ENCODE data around the gene FEM1B. TPM values are rescaled to one million over a fixed set of nuclear protein-coding genes. Genes with fewer than 3 reads are reported as not detected.

FEM1B gene
- total and polyA plus RNA-seq, 7 donors: 23.5 to 188 (median 69.3) TPM

DNA sequence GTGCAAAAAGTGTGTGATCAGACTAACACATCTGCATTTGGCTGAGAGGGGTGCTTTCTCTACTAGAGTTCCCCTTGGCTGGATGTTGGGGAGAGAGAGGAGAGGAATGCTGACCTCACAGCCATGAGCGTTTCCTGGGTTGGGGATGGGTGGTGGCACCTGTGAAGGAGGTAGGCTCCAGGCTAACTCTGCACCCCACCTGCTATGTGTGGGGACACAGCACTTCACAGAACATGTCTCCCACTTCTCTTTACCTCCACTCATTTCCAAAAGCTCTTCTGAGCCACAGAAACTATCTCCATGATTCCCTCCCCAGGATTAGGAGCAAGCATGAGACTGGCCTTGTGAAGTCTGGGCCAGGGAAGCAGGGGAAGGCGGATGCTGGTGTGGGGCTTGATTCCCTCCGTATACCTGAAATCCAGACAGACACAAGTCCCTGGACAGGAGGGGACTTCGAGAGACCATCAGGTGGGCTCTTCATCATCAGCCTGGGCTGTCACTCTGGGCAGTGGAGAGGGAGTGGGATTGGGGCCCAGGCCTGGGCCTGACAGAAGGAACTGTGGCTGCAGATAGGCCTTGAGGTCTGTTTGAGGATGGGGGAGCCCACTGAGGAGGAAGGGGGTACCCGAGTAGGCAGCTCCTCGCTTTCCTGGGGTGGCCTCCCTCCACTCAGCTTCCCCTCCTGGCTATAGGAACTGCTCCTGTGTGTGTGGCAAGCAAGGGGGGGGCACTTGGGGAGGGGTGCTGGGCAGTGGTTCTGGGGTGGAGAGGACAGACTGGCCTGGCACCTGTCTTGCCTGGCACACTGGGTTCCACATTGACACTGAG lies 40.7 kb downstream of the FEM1B start:
- Histone ChIP-seq H3K4me3 (no peak overlapping the region), H3K27me3 (ENCODE audit: insufficient read depth in 3 of 3, low read length in 2 of 3) (no peaks in the 10 kb centered on the region), H3K27ac (no peak overlapping the region), H3K4me1 (no peaks in the 10 kb centered on the region), H3K36me3 (ENCODE audit: insufficient read depth in 1 of 2, low read depth in 1 of 2) (no peaks in the 10 kb centered on the region), H3K9me3 (no peaks in the 10 kb centered on the region)
- TF ChIP-seq, protein P1, sequence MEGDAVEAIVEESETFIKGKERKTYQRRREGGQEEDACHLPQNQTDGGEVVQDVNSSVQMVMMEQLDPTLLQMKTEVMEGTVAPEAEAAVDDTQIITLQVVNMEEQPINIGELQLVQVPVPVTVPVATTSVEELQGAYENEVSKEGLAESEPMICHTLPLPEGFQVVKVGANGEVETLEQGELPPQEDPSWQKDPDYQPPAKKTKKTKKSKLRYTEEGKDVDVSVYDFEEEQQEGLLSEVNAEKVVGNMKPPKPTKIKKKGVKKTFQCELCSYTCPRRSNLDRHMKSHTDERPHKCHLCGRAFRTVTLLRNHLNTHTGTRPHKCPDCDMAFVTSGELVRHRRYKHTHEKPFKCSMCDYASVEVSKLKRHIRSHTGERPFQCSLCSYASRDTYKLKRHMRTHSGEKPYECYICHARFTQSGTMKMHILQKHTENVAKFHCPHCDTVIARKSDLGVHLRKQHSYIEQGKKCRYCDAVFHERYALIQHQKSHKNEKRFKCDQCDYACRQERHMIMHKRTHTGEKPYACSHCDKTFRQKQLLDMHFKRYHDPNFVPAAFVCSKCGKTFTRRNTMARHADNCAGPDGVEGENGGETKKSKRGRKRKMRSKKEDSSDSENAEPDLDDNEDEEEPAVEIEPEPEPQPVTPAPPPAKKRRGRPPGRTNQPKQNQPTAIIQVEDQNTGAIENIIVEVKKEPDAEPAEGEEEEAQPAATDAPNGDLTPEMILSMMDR (IDR thresholded peaks at IDR 0.05): no peak
- DNase-seq (no peak), ATAC-seq (no peak)
- 93 to 95% (median 95%) methylated on average over 6 of the region's 6 CpGs for WGBS, 3 donors
- intact Hi-C loops (cut with DNase I): no loop called here

DNA sequence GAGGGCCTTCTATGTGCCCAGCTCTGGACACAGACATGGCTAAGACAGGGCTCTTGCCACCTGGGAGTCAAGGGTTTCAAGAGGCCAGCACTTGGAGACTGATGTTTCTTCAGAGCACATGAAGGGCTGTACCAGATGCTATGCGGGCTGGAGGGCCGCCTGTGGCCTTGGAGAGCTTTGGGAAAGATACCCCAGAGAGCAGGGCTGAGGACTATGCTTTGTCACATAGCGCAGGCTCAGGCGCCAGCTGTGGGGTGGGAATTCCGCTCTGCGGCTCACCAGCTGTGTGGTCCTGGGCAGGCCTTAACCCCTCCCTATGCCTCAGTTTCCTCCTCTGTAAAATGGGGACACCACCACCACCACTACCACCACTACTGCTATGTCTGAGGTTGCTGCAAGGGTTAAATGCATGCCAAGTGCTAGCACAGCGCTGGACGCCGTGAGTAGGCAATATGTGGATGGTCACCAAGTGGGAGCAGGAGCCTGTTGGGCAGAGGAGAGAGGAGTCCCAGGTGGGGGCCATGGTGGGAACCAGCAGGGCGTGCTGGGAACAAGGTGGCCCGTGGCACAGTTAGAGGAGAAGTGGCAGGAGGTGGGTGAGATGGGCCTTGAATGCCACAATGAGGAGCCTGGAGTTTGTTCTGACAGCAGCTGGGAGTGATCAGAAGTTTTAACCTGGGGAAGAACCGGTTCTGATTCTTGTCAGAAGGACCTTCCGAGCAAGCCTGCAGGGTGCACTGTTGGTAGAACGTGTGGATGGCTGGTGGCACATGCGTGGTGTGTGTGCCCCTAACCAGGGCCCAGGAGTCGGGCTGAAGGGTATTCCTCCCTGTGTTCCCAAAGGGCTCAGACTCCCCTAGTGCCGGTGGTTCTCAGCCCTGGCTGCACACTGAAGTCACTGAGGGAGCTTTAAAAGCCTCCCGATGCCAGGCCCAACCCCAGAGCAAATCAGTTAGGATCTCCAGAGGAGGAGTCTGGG lies 41.7 kb downstream of the FEM1B start:
- ATAC-seq (no peak), DNase-seq (no peak)
- Histone ChIP-seq H3K4me3 (no peak overlapping the region), H3K4me1 (no peaks in the 10 kb centered on the region), H3K36me3 (ENCODE audit: insufficient read depth in 1 of 2, low read depth in 1 of 2) (no peaks in the 10 kb centered on the region), H3K27me3 (ENCODE audit: insufficient read depth in 3 of 3, low read length in 2 of 3) (no peaks in the 10 kb centered on the region), H3K9me3 (no peaks in the 10 kb centered on the region), H3K27ac (no peak overlapping the region)
- intact Hi-C loops (cut with DNase I): no loop called here
- 83 to 91% (median 83%) methylated on average over 18 of the region's 18 CpGs for WGBS, 3 donors
- TF ChIP-seq, protein P1 (IDR thresholded peaks at IDR 0.05): no peak

DNA sequence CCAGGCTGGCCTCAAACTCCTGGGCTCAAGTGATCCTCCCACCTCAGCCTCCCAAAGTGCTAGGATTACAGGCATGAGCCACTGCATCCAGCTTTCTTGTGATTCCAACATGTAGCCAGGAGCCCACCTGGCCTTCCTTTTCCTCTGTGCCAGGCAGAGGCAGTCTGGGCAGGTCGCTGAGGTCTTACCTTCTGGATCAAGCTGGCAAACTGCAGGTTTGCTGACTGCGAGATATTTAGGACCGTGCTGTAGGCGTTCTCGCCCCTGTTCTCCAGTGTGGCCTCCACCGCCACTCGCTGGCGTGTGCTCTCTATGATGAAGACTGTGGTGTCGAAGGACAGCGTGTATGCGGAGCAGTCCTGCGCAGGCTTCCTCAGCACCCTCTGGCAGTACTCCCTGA lies 42.5 kb downstream of the FEM1B start:
- Histone ChIP-seq H3K36me3 (ENCODE audit: insufficient read depth in 1 of 2, low read depth in 1 of 2) (no peaks in the 10 kb centered on the region), H3K9me3 (no peaks in the 10 kb centered on the region), H3K27me3 (ENCODE audit: insufficient read depth in 3 of 3, low read length in 2 of 3) (no peaks in the 10 kb centered on the region), H3K4me1 (no peaks in the 10 kb centered on the region), H3K4me3 (no peak overlapping the region), H3K27ac (no peak overlapping the region)
- DNase-seq: peak in 1 of 2 donors; percentile 26
- TF ChIP-seq, protein P1 (IDR thresholded peaks at IDR 0.05): no peak
- ATAC-seq: no peak
- WGBS, 3 donors: 93 to 96% (median 94%) methylated on average over 12 of the region's 12 CpGs
- intact Hi-C loops (cut with DNase I): no loop called here

DNA sequence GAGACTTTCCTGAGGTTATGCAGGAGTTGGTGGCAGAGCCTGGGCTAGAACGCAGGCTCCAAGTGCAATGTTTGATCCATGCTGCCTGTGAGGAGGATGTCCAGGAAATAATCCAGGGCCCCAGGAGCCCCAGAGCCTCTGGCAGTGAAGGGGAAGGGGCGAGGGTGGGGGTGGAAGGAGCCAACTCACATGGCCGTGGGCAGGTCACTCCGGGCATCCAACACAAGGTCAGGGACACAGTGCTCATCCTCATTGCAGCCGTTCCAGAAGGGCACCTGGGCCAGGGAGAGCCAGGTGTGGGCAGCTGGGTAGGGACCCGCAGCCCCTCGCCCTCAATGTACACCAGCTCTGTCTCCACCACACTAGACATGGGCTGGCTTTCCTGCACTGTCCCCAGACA lies 43.7 kb downstream of the FEM1B start:
- 61 to 74% (median 68%) methylated on average over 7 of the region's 7 CpGs for WGBS, 3 donors
- ATAC-seq (no peak), DNase-seq (peak in 1 of 2 donors; percentile 35)
- Histone ChIP-seq H3K36me3 (ENCODE audit: insufficient read depth in 1 of 2, low read depth in 1 of 2) (no peaks in the 10 kb centered on the region), H3K4me3 (no peak overlapping the region), H3K27ac (no peak overlapping the region), H3K27me3 (ENCODE audit: insufficient read depth in 3 of 3, low read length in 2 of 3) (no peaks in the 10 kb centered on the region), H3K4me1 (no peaks in the 10 kb centered on the region), H3K9me3 (no peaks in the 10 kb centered on the region)
- intact Hi-C loops (cut with DNase I): no loop called here
- TF ChIP-seq, protein P1 (IDR thresholded peaks at IDR 0.05): no peak
